HepG2 (cell line): ENCODE results near the gene TBKBP1. TPM values are rescaled to one million over a fixed set of nuclear protein-coding genes. Genes with fewer than 3 reads are reported as not detected.
A peak's percentile ranks its signal among the peaks of the same experiment; 100 is the strongest.

Experiments
- CBX5 ChIP-seq: sonication (generic); formaldehyde crosslinking; IDR thresholded peaks from 2 replicates; pipeline ENCODE4 v1.4.0; 2020; ENCODE audit warnings: missing genetic modification reagents, borderline replicate concordance
- ELF1 ChIP-seq: sonication (generic); formaldehyde crosslinking; IDR thresholded peaks from 2 replicates; pipeline ENCODE4 v1.4.0; 2020; ENCODE audit warnings: missing genetic modification reagents
- MXI1 ChIP-seq: IDR thresholded peaks from 3 replicates; pipeline ENCODE4 v1.6.1; 2012; ENCODE audit warnings: low read depth, low read length, inconsistent platforms, borderline replicate concordance
- NCOA2 ChIP-seq: sonication (generic); formaldehyde crosslinking; IDR thresholded peaks from 2 replicates; pipeline ENCODE4 v1.8.0; 2022; ENCODE audit warnings: inconsistent platforms
- RNF2 ChIP-seq: fragments of 450-650 bp; conservative IDR thresholded peaks from 2 replicates; pipeline ENCODE4 v1.6.1; 2016; ENCODE audit warnings: low read depth
- SNRNP70 ChIP-seq: fragments of 200-400 bp; formaldehyde crosslinking; IDR thresholded peaks from 2 replicates; pipeline ENCODE4 v1.6.1; 2017; ENCODE audit warnings: mild to moderate bottlenecking, low read depth, low read length, moderate library complexity
- XRCC5 ChIP-seq: fragments of 200-400 bp; formaldehyde crosslinking; optimal IDR thresholded peaks from 2 replicates; pipeline ENCODE3; 2017; ENCODE audit warnings: mild to moderate bottlenecking, low read length
- ZBTB8A ChIP-seq: sonication (generic); formaldehyde crosslinking; IDR thresholded peaks from 2 replicates; pipeline ENCODE4 v1.4.0; 2020; ENCODE audit warnings: mild to moderate bottlenecking, low read depth, missing genetic modification reagents, borderline replicate concordance
- ZNF326 ChIP-seq: sonication (generic); formaldehyde crosslinking; IDR thresholded peaks from 2 replicates; pipeline ENCODE4 v1.4.0; 2020; ENCODE audit warnings: missing genetic modification reagents, borderline replicate concordance
- ZNF569 ChIP-seq: sonication (generic); formaldehyde crosslinking; IDR thresholded peaks from 2 replicates; pipeline ENCODE4 v1.5.0; 2020; ENCODE audit warnings: mild to moderate bottlenecking, missing genetic modification reagents, moderate library complexity, borderline replicate concordance
- ZNF577 ChIP-seq: sonication (generic); formaldehyde crosslinking; IDR thresholded peaks from 2 replicates; pipeline ENCODE4 v1.4.0; 2020; ENCODE audit warnings: mild to moderate bottlenecking, low read depth, missing genetic modification reagents, borderline replicate concordance
- ZNF614 ChIP-seq: IDR thresholded peaks from 2 replicates; pipeline ENCODE4 v1.6.1; 2018; ENCODE audit warnings: missing biosample characterization, missing genetic modification reagents, inconsistent platforms, borderline replicate concordance
- ZNF678 ChIP-seq: sonication (generic); formaldehyde crosslinking; IDR thresholded peaks from 2 replicates; pipeline ENCODE4 v1.4.0; 2020; ENCODE audit warnings: mild to moderate bottlenecking, missing genetic modification reagents
- ZNF709 ChIP-seq: sonication (generic); formaldehyde crosslinking; IDR thresholded peaks from 2 replicates; pipeline ENCODE4 v1.5.0; 2020; ENCODE audit warnings: mild to moderate bottlenecking, missing genetic modification reagents
- polyA plus RNA-seq, 8 experiments: library from polyadenylated mRNA; depleted of rRNA in 3 of 8; stranded (reverse) in 7 of 8; unstranded in 1 of 8; fragments of >200 nt; fragmentation: Illumina TruSeq in 4 of 8; extraction: Trizol in 4 of 8; gene quantifications; 2 replicates each; pipeline versions ENCODE4 v1.2.1 to v1.2.3, GENCODE V29; 2011 to 2016; ENCODE audit warnings: low read depth in 4 of 8, missing spikeins in 1 of 8, mixed read lengths in 1 of 8; ENCODE audit not compliant: insufficient read depth in 1 of 8
- total RNA-seq, 5 experiments: library from RNA; depleted of rRNA; stranded (reverse); fragments of >200 nt; fragmentation: Illumina TruSeq; extraction: Trizol; gene quantifications; 2 replicates each; pipeline ENCODE4 v1.2.3, GENCODE V29; 2016; ENCODE audit warnings: low read depth in 1 of 5
- TF ChIP-seq, protein P1 (sequence below): sonication (generic); formaldehyde crosslinking; IDR thresholded peaks from 2 replicates; pipeline ENCODE4 v1.8.0; 2022; ENCODE audit warnings: mild to moderate bottlenecking, missing genetic modification reagents
- TF ChIP-seq, protein P2 (sequence below): sonication (generic); formaldehyde crosslinking; IDR thresholded peaks from 2 replicates; pipeline ENCODE4 v1.9.0; 2021; ENCODE audit warnings: missing genetic modification reagents, borderline replicate concordance
- TF ChIP-seq, protein P3 (sequence below): IDR thresholded peaks from 2 replicates; pipeline ENCODE4 v1.6.1; 2016
- TF ChIP-seq, protein P4 (sequence below): IDR thresholded peaks from 2 replicates; pipeline ENCODE4 v1.6.1; 2016; ENCODE audit warnings: mild to moderate bottlenecking, missing biosample characterization, missing genetic modification reagents
- TF ChIP-seq, protein P5 (sequence below): sonication (generic); formaldehyde crosslinking; conservative IDR thresholded peaks from 2 replicates; pipeline ENCODE4 v1.4.0; 2020; ENCODE audit warnings: mild to moderate bottlenecking, missing genetic modification reagents, moderate library complexity

TBKBP1 gene
- total and polyA plus RNA-seq, 2 of the 13 experiments (the other 11 are each of a cell fraction or from before 2014, with no cell fraction given) = 2.6 to 7.0 TPM

DNA sequence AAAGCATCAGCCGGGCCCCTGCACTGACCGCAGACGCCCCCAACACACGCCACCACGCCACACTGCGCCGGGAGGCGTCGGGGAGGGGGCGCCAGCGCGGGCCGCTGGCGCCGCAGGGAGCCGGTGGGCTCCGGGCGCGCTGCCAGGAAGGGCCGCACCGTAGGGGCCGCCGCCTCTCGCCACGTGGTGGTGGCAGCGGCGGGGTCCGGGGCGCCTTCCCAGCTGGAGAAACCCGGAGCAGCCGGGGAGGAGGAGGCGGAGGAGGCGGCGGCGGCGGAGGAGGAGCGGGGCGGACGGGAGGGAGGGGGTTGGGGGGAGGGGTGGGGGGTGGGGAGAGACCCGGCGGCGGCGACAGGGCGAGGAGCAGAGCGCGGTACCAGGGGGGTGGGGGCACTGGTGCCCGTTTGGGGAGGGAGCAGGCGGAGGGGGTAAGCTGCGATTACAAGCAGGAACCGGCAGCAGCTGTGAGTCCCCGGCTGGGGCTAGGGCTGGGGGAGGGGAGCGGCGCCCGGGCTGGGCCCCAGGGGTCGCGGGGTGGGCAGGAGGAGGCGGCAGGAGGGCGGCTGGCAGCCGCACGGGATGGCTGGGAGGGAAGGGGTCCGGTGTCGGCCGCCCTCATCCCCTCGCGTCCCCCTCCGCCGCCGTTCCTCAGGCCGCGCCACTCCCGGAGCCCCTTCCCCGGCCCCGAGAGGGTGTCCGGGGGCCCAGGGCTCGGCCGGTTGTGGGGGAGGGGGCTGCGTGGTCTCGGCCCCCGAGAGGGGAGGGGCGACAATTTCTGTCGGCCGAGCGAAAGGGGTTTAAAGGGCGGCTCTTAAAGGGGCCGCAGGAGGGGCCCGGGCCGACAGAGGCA is at the start of gene TBKBP1 (continued):
- TF ChIP-seq, protein P1, sequence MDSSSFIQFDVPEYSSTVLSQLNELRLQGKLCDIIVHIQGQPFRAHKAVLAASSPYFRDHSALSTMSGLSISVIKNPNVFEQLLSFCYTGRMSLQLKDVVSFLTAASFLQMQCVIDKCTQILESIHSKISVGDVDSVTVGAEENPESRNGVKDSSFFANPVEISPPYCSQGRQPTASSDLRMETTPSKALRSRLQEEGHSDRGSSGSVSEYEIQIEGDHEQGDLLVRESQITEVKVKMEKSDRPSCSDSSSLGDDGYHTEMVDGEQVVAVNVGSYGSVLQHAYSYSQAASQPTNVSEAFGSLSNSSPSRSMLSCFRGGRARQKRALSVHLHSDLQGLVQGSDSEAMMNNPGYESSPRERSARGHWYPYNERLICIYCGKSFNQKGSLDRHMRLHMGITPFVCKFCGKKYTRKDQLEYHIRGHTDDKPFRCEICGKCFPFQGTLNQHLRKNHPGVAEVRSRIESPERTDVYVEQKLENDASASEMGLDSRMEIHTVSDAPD (CRISPR knock-in tag) = no peak
- TF ChIP-seq XRCC5 (peak; percentile 23), SNRNP70 (no peak), MXI1 (peak; percentile 56; the same call in 1 of the 3 replicates), ZNF678 (CRISPR knock-in tag) (no peak), NCOA2 (CRISPR knock-in tag) (no peak), RNF2 (no peak), CBX5 (CRISPR knock-in tag) (no peak), ZNF326 (CRISPR knock-in tag) (no peak), ZNF614 (CRISPR knock-in tag) (peak; percentile 47; the same call in 1 of the 2 replicates), ZNF577 (CRISPR knock-in tag) (no peak), ZBTB8A (no peak), ZNF709 (no peak), ELF1 (no peak), ZNF569 (CRISPR knock-in tag) (no peak)
- TF ChIP-seq, protein P2, sequence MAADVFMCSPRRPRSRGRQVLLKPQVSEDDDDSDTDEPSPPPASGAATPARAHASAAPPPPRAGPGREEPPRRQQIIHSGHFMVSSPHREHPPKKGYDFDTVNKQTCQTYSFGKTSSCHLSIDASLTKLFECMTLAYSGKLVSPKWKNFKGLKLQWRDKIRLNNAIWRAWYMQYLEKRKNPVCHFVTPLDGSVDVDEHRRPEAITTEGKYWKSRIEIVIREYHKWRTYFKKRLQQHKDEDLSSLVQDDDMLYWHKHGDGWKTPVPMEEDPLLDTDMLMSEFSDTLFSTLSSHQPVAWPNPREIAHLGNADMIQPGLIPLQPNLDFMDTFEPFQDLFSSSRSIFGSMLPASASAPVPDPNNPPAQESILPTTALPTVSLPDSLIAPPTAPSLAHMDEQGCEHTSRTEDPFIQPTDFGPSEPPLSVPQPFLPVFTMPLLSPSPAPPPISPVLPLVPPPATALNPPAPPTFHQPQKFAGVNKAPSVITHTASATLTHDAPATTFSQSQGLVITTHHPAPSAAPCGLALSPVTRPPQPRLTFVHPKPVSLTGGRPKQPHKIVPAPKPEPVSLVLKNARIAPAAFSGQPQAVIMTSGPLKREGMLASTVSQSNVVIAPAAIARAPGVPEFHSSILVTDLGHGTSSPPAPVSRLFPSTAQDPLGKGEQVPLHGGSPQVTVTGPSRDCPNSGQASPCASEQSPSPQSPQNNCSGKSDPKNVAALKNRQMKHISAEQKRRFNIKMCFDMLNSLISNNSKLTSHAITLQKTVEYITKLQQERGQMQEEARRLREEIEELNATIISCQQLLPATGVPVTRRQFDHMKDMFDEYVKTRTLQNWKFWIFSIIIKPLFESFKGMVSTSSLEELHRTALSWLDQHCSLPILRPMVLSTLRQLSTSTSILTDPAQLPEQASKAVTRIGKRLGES (CRISPR knock-in tag) = 0 out of 2 replicates have a peak, but pooled peaks have one; percentile 34
- TF ChIP-seq, protein P3, sequence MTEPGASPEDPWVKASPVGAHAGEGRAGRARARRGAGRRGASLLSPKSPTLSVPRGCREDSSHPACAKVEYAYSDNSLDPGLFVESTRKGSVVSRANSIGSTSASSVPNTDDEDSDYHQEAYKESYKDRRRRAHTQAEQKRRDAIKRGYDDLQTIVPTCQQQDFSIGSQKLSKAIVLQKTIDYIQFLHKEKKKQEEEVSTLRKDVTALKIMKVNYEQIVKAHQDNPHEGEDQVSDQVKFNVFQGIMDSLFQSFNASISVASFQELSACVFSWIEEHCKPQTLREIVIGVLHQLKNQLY (CRISPR knock-in tag) = no peak
- TF ChIP-seq, protein P4, sequence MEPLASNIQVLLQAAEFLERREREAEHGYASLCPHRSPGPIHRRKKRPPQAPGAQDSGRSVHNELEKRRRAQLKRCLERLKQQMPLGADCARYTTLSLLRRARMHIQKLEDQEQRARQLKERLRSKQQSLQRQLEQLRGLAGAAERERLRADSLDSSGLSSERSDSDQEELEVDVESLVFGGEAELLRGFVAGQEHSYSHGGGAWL = 0 out of 2 replicates have a peak, but pooled peaks have one; percentile 28
- TF ChIP-seq, protein P5, sequence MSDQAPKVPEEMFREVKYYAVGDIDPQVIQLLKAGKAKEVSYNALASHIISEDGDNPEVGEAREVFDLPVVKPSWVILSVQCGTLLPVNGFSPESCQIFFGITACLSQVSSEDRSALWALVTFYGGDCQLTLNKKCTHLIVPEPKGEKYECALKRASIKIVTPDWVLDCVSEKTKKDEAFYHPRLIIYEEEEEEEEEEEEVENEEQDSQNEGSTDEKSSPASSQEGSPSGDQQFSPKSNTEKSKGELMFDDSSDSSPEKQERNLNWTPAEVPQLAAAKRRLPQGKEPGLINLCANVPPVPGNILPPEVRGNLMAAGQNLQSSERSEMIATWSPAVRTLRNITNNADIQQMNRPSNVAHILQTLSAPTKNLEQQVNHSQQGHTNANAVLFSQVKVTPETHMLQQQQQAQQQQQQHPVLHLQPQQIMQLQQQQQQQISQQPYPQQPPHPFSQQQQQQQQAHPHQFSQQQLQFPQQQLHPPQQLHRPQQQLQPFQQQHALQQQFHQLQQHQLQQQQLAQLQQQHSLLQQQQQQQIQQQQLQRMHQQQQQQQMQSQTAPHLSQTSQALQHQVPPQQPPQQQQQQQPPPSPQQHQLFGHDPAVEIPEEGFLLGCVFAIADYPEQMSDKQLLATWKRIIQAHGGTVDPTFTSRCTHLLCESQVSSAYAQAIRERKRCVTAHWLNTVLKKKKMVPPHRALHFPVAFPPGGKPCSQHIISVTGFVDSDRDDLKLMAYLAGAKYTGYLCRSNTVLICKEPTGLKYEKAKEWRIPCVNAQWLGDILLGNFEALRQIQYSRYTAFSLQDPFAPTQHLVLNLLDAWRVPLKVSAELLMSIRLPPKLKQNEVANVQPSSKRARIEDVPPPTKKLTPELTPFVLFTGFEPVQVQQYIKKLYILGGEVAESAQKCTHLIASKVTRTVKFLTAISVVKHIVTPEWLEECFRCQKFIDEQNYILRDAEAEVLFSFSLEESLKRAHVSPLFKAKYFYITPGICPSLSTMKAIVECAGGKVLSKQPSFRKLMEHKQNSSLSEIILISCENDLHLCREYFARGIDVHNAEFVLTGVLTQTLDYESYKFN (CRISPR knock-in tag) = 0 out of 2 replicates have a peak, but pooled peaks have one; percentile 39
